ENCODE results near the gene MAGI2. TPM values are rescaled to one million over a fixed set of nuclear protein-coding genes. Genes with fewer than 3 reads are reported as not detected.

The MAGI2 gene
- total RNA-seq, 1 experiment from 2014 or later: 0.22 TPM

DNA sequence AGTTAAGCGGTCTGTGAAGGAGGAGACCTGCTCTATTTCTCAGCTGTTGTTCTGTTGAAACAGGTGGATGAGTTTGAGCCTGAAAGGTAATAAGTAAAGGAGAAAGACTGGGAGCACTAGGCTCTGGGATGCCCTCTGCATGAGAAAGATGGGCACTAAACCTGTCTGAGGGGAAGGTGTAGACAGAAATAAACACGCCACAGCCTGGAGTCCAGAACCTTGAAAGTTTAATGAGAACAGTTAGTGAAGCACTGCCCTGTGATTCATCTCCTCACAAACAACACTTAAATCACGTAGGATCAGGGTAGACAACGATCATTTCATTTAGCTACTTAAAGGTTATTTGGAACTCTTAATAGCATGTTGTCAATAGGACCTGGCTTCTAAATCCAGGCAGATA is 1461.8 kb downstream of the MAGI2 start:
- Histone ChIP-seq H3K9ac (ENCODE audit: low read length) (no peak overlapping the region), H3K36me3 (ENCODE audit: control insufficient read depth in 1 of 2, insufficient read depth in 2 of 2, low read length in 2 of 2) (no peaks in the 10 kb centered on the region), H3K4me3 (replicated peaks in 1 of 2; ENCODE audit: low read depth in 1 of 2, low read length in 2 of 2) (no peak overlapping the region), H3K9me2 (ENCODE audit: insufficient read depth) (no peaks in the 10 kb centered on the region), H4K20me1 (ENCODE audit: insufficient read depth) (no peaks in the 10 kb centered on the region), H2AFZ (ENCODE audit: low read depth, low read length, poor library complexity, severe bottlenecking) (no peak overlapping the region), H3K4me2 (ENCODE audit: low read length) (no peak overlapping the region), H3K27ac (ENCODE audit: low read depth, low read length) (no peak overlapping the region), H3K9me3 (ENCODE audit: control insufficient read depth in 1 of 2, insufficient read depth in 1 of 2, low read depth in 1 of 2, low read length in 2 of 2) (no peaks in the 10 kb centered on the region), H3K4me1 (ENCODE audit: control insufficient read depth in 1 of 2, insufficient read depth in 2 of 2, low read length in 2 of 2) (peaks cover 0 to 10% of the 10 kb centered on the region in 2 experiments; a peak in 2 of 4 replicates), H3K79me2 (ENCODE audit: insufficient read depth, low read length) (no peaks in the 10 kb centered on the region), H3K27me3 (ENCODE audit: insufficient read depth, low read length) (no peaks in the 10 kb centered on the region)
- BruUV-seq (replicated peaks): no TSS peak
- TF ChIP-seq CTCF (IDR thresholded peaks at IDR 0.05 in 2 of 3, conservative IDR thresholded peaks at IDR 0.05 in 1 of 3; ENCODE audit: borderline replicate concordance in 1 of 3, insufficient read depth in 1 of 3, low read depth in 2 of 3, low read length in 2 of 3): no peak
- TF ChIP-seq YY1 (IDR thresholded peaks at IDR 0.05; ENCODE audit: extremely low read depth, insufficient replicate concordance, low read depth, low read length): no peak
- TF ChIP-seq, protein P1, sequence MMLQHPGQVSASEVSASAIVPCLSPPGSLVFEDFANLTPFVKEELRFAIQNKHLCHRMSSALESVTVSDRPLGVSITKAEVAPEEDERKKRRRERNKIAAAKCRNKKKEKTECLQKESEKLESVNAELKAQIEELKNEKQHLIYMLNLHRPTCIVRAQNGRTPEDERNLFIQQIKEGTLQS (IDR thresholded peaks at IDR 0.05): no peak
- no peak for TF ChIP-seq ZNF274 (IDR thresholded peaks at IDR 0.05; ENCODE audit: low read depth, low read length)
- no peak for TF ChIP-seq TCF7L2 (IDR thresholded peaks at IDR 0.05; ENCODE audit: borderline replicate concordance, extremely low read depth, insufficient read depth, insufficient read length)
- no peak for TF ChIP-seq FOSL1 (IDR thresholded peaks at IDR 0.05; ENCODE audit: low read depth)
- TF ChIP-seq, protein P2, sequence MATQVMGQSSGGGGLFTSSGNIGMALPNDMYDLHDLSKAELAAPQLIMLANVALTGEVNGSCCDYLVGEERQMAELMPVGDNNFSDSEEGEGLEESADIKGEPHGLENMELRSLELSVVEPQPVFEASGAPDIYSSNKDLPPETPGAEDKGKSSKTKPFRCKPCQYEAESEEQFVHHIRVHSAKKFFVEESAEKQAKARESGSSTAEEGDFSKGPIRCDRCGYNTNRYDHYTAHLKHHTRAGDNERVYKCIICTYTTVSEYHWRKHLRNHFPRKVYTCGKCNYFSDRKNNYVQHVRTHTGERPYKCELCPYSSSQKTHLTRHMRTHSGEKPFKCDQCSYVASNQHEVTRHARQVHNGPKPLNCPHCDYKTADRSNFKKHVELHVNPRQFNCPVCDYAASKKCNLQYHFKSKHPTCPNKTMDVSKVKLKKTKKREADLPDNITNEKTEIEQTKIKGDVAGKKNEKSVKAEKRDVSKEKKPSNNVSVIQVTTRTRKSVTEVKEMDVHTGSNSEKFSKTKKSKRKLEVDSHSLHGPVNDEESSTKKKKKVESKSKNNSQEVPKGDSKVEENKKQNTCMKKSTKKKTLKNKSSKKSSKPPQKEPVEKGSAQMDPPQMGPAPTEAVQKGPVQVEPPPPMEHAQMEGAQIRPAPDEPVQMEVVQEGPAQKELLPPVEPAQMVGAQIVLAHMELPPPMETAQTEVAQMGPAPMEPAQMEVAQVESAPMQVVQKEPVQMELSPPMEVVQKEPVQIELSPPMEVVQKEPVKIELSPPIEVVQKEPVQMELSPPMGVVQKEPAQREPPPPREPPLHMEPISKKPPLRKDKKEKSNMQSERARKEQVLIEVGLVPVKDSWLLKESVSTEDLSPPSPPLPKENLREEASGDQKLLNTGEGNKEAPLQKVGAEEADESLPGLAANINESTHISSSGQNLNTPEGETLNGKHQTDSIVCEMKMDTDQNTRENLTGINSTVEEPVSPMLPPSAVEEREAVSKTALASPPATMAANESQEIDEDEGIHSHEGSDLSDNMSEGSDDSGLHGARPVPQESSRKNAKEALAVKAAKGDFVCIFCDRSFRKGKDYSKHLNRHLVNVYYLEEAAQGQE (IDR thresholded peaks at IDR 0.05; ENCODE audit: low read depth): no peak
- TF ChIP-seq POLR2A (IDR thresholded peaks at IDR 0.05; ENCODE audit: borderline replicate concordance, extremely low read depth, insufficient read depth, insufficient read length): no peak
- TF ChIP-seq POLR2AphosphoS5 (IDR thresholded peaks at IDR 0.05; ENCODE audit: low read depth, low read length): no peak
- no peak for TF ChIP-seq RAD21 (IDR thresholded peaks at IDR 0.05; ENCODE audit: low read depth)
- TF ChIP-seq ELF1 (IDR thresholded peaks at IDR 0.05; ENCODE audit: borderline replicate concordance, low read depth): no peak
- TF ChIP-seq SRF (IDR thresholded peaks at IDR 0.05; ENCODE audit: low read depth): no peak
- TF ChIP-seq MAX (IDR thresholded peaks at IDR 0.05): no peak
- TF ChIP-seq EZH2phosphoT487 (IDR thresholded peaks at IDR 0.05; ENCODE audit: borderline replicate concordance): no peak
- no peak for TF ChIP-seq JUND (IDR thresholded peaks at IDR 0.05)
- TF ChIP-seq ZBTB33 (IDR thresholded peaks at IDR 0.05; ENCODE audit: extremely low read depth, insufficient replicate concordance, low read length): no peak
- intact Hi-C loops (cut with micrococcal nuclease): no loop called here
- ChIA-PET RAD21 (ENCODE audit: low non-redundant PET in 1 of 2, low total read pairs in 2 of 2, uncharacterized antibody in 2 of 2, unreplicated experiment in 2 of 2) (no interaction called here), POLR2A (no interaction called here), CTCF (no interaction called here)
- DNase-seq (ENCODE audit: low read depth, low spot score) (no peak), ATAC-seq (no peak)
